ENCODE measurements around the gene PPP1R12C.

- no peak for TF ChIP-seq POLR2A (IDR thresholded peaks at IDR 0.05)
- TF ChIP-seq, protein P1, sequence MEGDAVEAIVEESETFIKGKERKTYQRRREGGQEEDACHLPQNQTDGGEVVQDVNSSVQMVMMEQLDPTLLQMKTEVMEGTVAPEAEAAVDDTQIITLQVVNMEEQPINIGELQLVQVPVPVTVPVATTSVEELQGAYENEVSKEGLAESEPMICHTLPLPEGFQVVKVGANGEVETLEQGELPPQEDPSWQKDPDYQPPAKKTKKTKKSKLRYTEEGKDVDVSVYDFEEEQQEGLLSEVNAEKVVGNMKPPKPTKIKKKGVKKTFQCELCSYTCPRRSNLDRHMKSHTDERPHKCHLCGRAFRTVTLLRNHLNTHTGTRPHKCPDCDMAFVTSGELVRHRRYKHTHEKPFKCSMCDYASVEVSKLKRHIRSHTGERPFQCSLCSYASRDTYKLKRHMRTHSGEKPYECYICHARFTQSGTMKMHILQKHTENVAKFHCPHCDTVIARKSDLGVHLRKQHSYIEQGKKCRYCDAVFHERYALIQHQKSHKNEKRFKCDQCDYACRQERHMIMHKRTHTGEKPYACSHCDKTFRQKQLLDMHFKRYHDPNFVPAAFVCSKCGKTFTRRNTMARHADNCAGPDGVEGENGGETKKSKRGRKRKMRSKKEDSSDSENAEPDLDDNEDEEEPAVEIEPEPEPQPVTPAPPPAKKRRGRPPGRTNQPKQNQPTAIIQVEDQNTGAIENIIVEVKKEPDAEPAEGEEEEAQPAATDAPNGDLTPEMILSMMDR (IDR thresholded peaks at IDR 0.05) = no peak
These were observed 28.0 kb downstream of the PPP1R12C start for GRCh38 chr19:55089342-55089944.
